ENCODE measurements around the gene NUP42. TPM values are rescaled to one million over a fixed set of nuclear protein-coding genes. Genes with fewer than 3 reads are reported as not detected.

NUP42 gene
- total RNA-seq, 4 donors from 2014 or later = 16.6 to 31.6 (median 23.6) TPM

- no peak overlapping the region for H3K4me3 ChIP-seq
- no peak for DNase-seq (ENCODE audit: extremely low spot score)
- peaks cover 0 to under 1% (median 0%) of the 10 kb centered on the region in 4 donors for H3K4me1 ChIP-seq
- WGBS = 89% methylated on average over 2 of the region's 2 CpGs
- H3K27ac ChIP-seq (replicated peaks in 1 of 4) = no peak overlapping the region
- no peaks in the 10 kb centered on the region for H3K9me3 ChIP-seq
- no peaks in the 10 kb centered on the region for H3K27me3 ChIP-seq
- no peak for TF ChIP-seq POLR2AphosphoS5 (IDR thresholded peaks at IDR 0.05)
- no peak for TF ChIP-seq CTCF (IDR thresholded peaks at IDR 0.05)
- TF ChIP-seq EP300 (IDR thresholded peaks at IDR 0.05) = no peak
- no peak for TF ChIP-seq POLR2A (IDR thresholded peaks at IDR 0.05; ENCODE audit: low read depth)
- intact Hi-C loops (cut with DNase I) = no loop called here
- peaks cover 35 to 61% (median 42%) of the 10 kb centered on the region in 4 donors for H3K36me3 ChIP-seq
Observed at GRCh38 chr7:23200331-23200730, 18.5 kb downstream of the NUP42 start.

GRCh38 chr7:23204241-23204640, 22.4 kb downstream of the NUP42 start:
- Histone ChIP-seq H3K4me1 (peaks cover 0 to 10% (median 7%) of the 10 kb centered on the region in 4 donors), H3K9me3 (no peaks in the 10 kb centered on the region), H3K4me3 (no peak overlapping the region), H3K27me3 (peaks cover 0 to 9% (median 2%) of the 10 kb centered on the region in 4 donors), H3K36me3 (peaks cover 23 to 34% (median 26%) of the 10 kb centered on the region in 4 donors), H3K27ac (replicated peaks in 1 of 4) (no peak overlapping the region)
- no peak for DNase-seq (ENCODE audit: extremely low spot score)
- 92% methylated on average over 1 of the region's 1 CpG for WGBS
- TF ChIP-seq EP300 (IDR thresholded peaks at IDR 0.05) (no peak), POLR2AphosphoS5 (IDR thresholded peaks at IDR 0.05) (no peak), POLR2A (IDR thresholded peaks at IDR 0.05; ENCODE audit: low read depth) (no peak), CTCF (IDR thresholded peaks at IDR 0.05) (no peak)
- intact Hi-C loops (cut with DNase I) = no loop called here

- H3K27ac ChIP-seq (replicated peaks in 1 of 4) = peak overlapping the region in 2 of 4 donors; percentile 31 to 39
- peak overlapping the region; percentile 41 to 53 (median 46) for H3K4me3 ChIP-seq
- peaks cover 10 to 21% (median 13%) of the 10 kb centered on the region in 4 donors for H3K36me3 ChIP-seq
- H3K4me1 ChIP-seq = peaks cover 0 to 10% (median 7%) of the 10 kb centered on the region in 4 donors
- intact Hi-C loops (cut with DNase I) = no loop called here
- peaks cover 0 to 14% (median 2%) of the 10 kb centered on the region in 4 donors for H3K27me3 ChIP-seq
- peak; percentile 8 for DNase-seq (ENCODE audit: extremely low spot score)
- WGBS = 93% methylated on average over 2 of the region's 2 CpGs
- TF ChIP-seq CTCF (IDR thresholded peaks at IDR 0.05) (no peak), POLR2A (IDR thresholded peaks at IDR 0.05; ENCODE audit: low read depth) (no peak), EP300 (IDR thresholded peaks at IDR 0.05) (no peak), POLR2AphosphoS5 (IDR thresholded peaks at IDR 0.05) (no peak)
- H3K9me3 ChIP-seq = no peaks in the 10 kb centered on the region
Observed at GRCh38 chr7:23205577-23205908, 23.7 kb downstream of the NUP42 start.

GRCh38 chr7:23205909-23206767, 24.3 kb downstream of the NUP42 start:
- 57% methylated on average over 17 of the region's 76 CpGs for WGBS
- Histone ChIP-seq H3K9me3 (no peaks in the 10 kb centered on the region), H3K4me1 (peaks cover 0 to 10% (median 7%) of the 10 kb centered on the region in 4 donors), H3K36me3 (peaks cover 8 to 15% (median 8%) of the 10 kb centered on the region in 4 donors), H3K27ac (replicated peaks in 1 of 4) (peak overlapping the region in 2 of 4 donors; percentile 31 to 39), H3K4me3 (peak overlapping the region; percentile 41 to 53 (median 46)), H3K27me3 (peaks cover 0 to 14% (median 2%) of the 10 kb centered on the region in 4 donors)
- intact Hi-C loops (cut with DNase I) = no loop called here
- TF ChIP-seq EP300 (IDR thresholded peaks at IDR 0.05) (no peak), POLR2A (IDR thresholded peaks at IDR 0.05; ENCODE audit: low read depth) (no peak), POLR2AphosphoS5 (IDR thresholded peaks at IDR 0.05) (no peak), CTCF (IDR thresholded peaks at IDR 0.05) (no peak)
- no peak for DNase-seq (ENCODE audit: extremely low spot score)

Data from esophagus muscularis mucosa (tissue), 4 donors.